ENCODE results near the gene CMSS1. TPM values are rescaled to one million over a fixed set of nuclear protein-coding genes. Genes with fewer than 3 reads are reported as not detected.

Gene CMSS1
- total RNA-seq, 1 donor from 2014 or later: 34.8 TPM

- intact Hi-C loops (cut with micrococcal nuclease): no loop called here
- Histone ChIP-seq H3K27ac (replicated peaks) (peak overlapping the region; percentile 84), H3K9me3 (replicated peaks) (no peaks in the 10 kb centered on the region), H3K4me3 (no peak overlapping the region), H3K36me3 (no peaks in the 10 kb centered on the region), H3K4me1 (peaks cover 78% of the 10 kb centered on the region), H3K27me3 (ENCODE audit: low read depth) (no peaks in the 10 kb centered on the region)
- TF ChIP-seq CTCF (IDR thresholded peaks at IDR 0.05; ENCODE audit: borderline replicate concordance): no peak
- no peak for DNase-seq
Observed at GRCh38 chr3:100104817-100105413, 287.3 kb downstream of the CMSS1 start.

GRCh38 chr3:100105501-100105900, 287.8 kb downstream of the CMSS1 start:
- no peak for TF ChIP-seq CTCF (IDR thresholded peaks at IDR 0.05; ENCODE audit: borderline replicate concordance)
- intact Hi-C loops (cut with micrococcal nuclease): no loop called here
- no peaks in the 10 kb centered on the region for H3K27me3 ChIP-seq (ENCODE audit: low read depth)
- no peaks in the 10 kb centered on the region for H3K9me3 ChIP-seq (replicated peaks)
- no peak for DNase-seq
- H3K4me3 ChIP-seq: no peak overlapping the region
- peak overlapping the region; percentile 84 for H3K27ac ChIP-seq (replicated peaks)
- H3K36me3 ChIP-seq: no peaks in the 10 kb centered on the region
- peaks cover 78% of the 10 kb centered on the region for H3K4me1 ChIP-seq

GRCh38 chr3:100106094-100106493, 288.4 kb downstream of the CMSS1 start:
- Histone ChIP-seq H3K27ac (replicated peaks) (peak overlapping the region; percentile 84), H3K4me1 (peaks cover 82% of the 10 kb centered on the region), H3K4me3 (no peak overlapping the region), H3K27me3 (ENCODE audit: low read depth) (no peaks in the 10 kb centered on the region), H3K36me3 (no peaks in the 10 kb centered on the region), H3K9me3 (replicated peaks) (no peaks in the 10 kb centered on the region)
- no peak for TF ChIP-seq CTCF (IDR thresholded peaks at IDR 0.05; ENCODE audit: borderline replicate concordance)
- intact Hi-C loops (cut with micrococcal nuclease): no loop called here
- no peak for DNase-seq

GRCh38 chr3:100106531-100107141, 289.0 kb downstream of the CMSS1 start:
- H3K9me3 ChIP-seq (replicated peaks): no peaks in the 10 kb centered on the region
- H3K27me3 ChIP-seq (ENCODE audit: low read depth): no peaks in the 10 kb centered on the region
- DNase-seq: no peak
- H3K4me3 ChIP-seq: no peak overlapping the region
- H3K27ac ChIP-seq (replicated peaks): peak overlapping the region; percentile 84
- H3K36me3 ChIP-seq: no peaks in the 10 kb centered on the region
- no peak for TF ChIP-seq CTCF (IDR thresholded peaks at IDR 0.05; ENCODE audit: borderline replicate concordance)
- H3K4me1 ChIP-seq: peaks cover 83% of the 10 kb centered on the region
- intact Hi-C loops (cut with micrococcal nuclease): no loop called here

- intact Hi-C loops (cut with micrococcal nuclease): no loop called here
- Histone ChIP-seq H3K36me3 (no peaks in the 10 kb centered on the region), H3K4me1 (peaks cover 82% of the 10 kb centered on the region), H3K27me3 (ENCODE audit: low read depth) (no peaks in the 10 kb centered on the region), H3K4me3 (no peak overlapping the region), H3K9me3 (replicated peaks) (no peaks in the 10 kb centered on the region), H3K27ac (replicated peaks) (peak overlapping the region; percentile 84)
- no peak for TF ChIP-seq CTCF (IDR thresholded peaks at IDR 0.05; ENCODE audit: borderline replicate concordance)
- no peak for DNase-seq
Observed at GRCh38 chr3:100107221-100107814, 289.7 kb downstream of the CMSS1 start.

Measured in left ventricle myocardium inferior (tissue), 1 donor.